ENCODE data around the gene NFIB. TPM values are rescaled to one million over a fixed set of nuclear protein-coding genes. Genes with fewer than 3 reads are reported as not detected.

NFIB gene
- total and polyA plus RNA-seq, 4 donors, result 10.8 to 278 (median 88.6) TPM

- Histone ChIP-seq H3K4me1 (ENCODE audit: control insufficient read depth in 1 of 2, insufficient read depth in 2 of 2, low read length in 2 of 2) (no peaks in the 10 kb centered on the region), H3K27ac (ENCODE audit: low read depth in 1 of 2, low read length in 2 of 2) (no peak overlapping the region), H3K36me3 (ENCODE audit: control insufficient read depth in 1 of 2, insufficient read depth in 2 of 2, low read length in 1 of 2) (no peaks in the 10 kb centered on the region), H3K27me3 (ENCODE audit: control insufficient read depth in 1 of 2, insufficient read depth in 2 of 2, low read length in 1 of 2) (no peaks in the 10 kb centered on the region), H3K9me3 (ENCODE audit: control insufficient read depth, low read length) (no peaks in the 10 kb centered on the region), H3K4me3 (ENCODE audit: low read length in 2 of 2) (no peak overlapping the region)
- WGBS, 2 donors, result 66 to 72% methylated on average over 4 of the region's 4 CpGs
- ATAC-seq (ENCODE audit: low FRiP score), result no peak
- intact Hi-C loops (cut with DNase I), result no loop called here
- no peak for DNase-seq
These were observed 247.1 kb downstream of the NFIB start for GRCh38 chr9:14066831-14067230.

DNA sequence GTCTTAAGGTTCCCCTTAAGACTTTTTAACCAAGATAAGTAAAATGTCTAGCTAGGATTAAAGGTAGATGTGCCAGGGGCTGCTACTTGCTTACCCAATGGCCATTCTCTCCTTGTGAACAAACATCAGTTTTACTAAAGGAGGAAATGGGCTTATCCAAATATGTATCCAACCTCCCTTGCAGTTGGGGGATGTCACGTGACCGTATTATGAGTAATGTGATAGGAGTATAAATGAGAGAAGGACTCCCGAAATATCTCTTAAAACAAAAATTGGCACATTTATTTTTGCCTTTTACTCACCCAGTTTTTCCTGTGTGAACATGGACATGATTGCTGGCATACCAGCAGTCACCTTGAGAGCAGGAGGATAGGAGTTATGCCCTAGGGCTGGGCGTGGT, 247.9 kb downstream of the NFIB start:
- 93 to 97% methylated on average over 4 of the region's 4 CpGs for WGBS, 2 donors
- Histone ChIP-seq H3K27ac (ENCODE audit: low read depth in 1 of 2, low read length in 2 of 2) (no peak overlapping the region), H3K4me3 (ENCODE audit: low read length in 2 of 2) (no peak overlapping the region), H3K36me3 (ENCODE audit: control insufficient read depth in 1 of 2, insufficient read depth in 2 of 2, low read length in 1 of 2) (no peaks in the 10 kb centered on the region), H3K27me3 (ENCODE audit: control insufficient read depth in 1 of 2, insufficient read depth in 2 of 2, low read length in 1 of 2) (no peaks in the 10 kb centered on the region), H3K4me1 (ENCODE audit: control insufficient read depth in 1 of 2, insufficient read depth in 2 of 2, low read length in 2 of 2) (no peaks in the 10 kb centered on the region), H3K9me3 (ENCODE audit: control insufficient read depth, low read length) (no peaks in the 10 kb centered on the region)
- intact Hi-C loops (cut with DNase I), result no loop called here
- ATAC-seq (ENCODE audit: low FRiP score) (no peak), DNase-seq (no peak)

DNA sequence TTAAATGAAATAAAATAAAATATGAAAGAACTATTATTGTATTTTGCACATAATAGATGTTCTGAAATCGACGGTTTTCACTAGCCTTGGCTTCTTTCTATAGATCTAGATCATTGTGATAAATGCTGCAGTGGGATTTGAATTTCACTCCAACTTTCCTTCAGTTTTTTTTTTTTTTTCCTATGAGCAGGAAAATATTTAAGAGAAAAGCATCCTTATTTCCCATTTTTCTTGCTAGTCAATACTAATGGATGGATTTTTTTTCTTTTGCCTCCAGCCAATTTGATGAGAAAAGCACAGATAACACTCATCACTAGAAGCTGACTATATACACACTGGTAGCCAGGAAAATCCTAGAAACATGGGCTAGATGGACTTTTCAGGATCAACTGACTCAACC, 249.0 kb downstream of the NFIB start:
- no peaks in the 10 kb centered on the region for H3K4me1 ChIP-seq (ENCODE audit: control insufficient read depth in 1 of 2, insufficient read depth in 2 of 2, low read length in 2 of 2)
- no peaks in the 10 kb centered on the region for H3K27me3 ChIP-seq (ENCODE audit: control insufficient read depth in 1 of 2, insufficient read depth in 2 of 2, low read length in 1 of 2)
- H3K36me3 ChIP-seq (ENCODE audit: control insufficient read depth in 1 of 2, insufficient read depth in 2 of 2, low read length in 1 of 2), result no peaks in the 10 kb centered on the region
- DNase-seq (no peak), ATAC-seq (ENCODE audit: low FRiP score) (no peak)
- intact Hi-C loops (cut with DNase I), result no loop called here
- no peak overlapping the region for H3K27ac ChIP-seq (ENCODE audit: low read depth in 1 of 2, low read length in 2 of 2)
- no peak overlapping the region for H3K4me3 ChIP-seq (ENCODE audit: low read length in 2 of 2)
- H3K9me3 ChIP-seq (ENCODE audit: control insufficient read depth, low read length), result no peaks in the 10 kb centered on the region
- 93 to 96% methylated on average over 2 of the region's 2 CpGs for WGBS, 2 donors

- Histone ChIP-seq H3K4me3 (ENCODE audit: low read length in 2 of 2) (no peak overlapping the region), H3K36me3 (ENCODE audit: control insufficient read depth in 1 of 2, insufficient read depth in 2 of 2, low read length in 1 of 2) (no peaks in the 10 kb centered on the region), H3K27me3 (ENCODE audit: control insufficient read depth in 1 of 2, insufficient read depth in 2 of 2, low read length in 1 of 2) (no peaks in the 10 kb centered on the region), H3K9me3 (ENCODE audit: control insufficient read depth, low read length) (no peaks in the 10 kb centered on the region), H3K4me1 (ENCODE audit: control insufficient read depth in 1 of 2, insufficient read depth in 2 of 2, low read length in 2 of 2) (no peaks in the 10 kb centered on the region), H3K27ac (ENCODE audit: low read depth in 1 of 2, low read length in 2 of 2) (no peak overlapping the region)
- 36 to 46% methylated on average over 1 of the region's 1 CpG for WGBS, 2 donors
- intact Hi-C loops (cut with DNase I), result no loop called here
- ATAC-seq (ENCODE audit: low FRiP score) (no peak), DNase-seq (no peak)
These were observed 250.2 kb downstream of the NFIB start for GRCh38 chr9:14063756-14064155.

DNA sequence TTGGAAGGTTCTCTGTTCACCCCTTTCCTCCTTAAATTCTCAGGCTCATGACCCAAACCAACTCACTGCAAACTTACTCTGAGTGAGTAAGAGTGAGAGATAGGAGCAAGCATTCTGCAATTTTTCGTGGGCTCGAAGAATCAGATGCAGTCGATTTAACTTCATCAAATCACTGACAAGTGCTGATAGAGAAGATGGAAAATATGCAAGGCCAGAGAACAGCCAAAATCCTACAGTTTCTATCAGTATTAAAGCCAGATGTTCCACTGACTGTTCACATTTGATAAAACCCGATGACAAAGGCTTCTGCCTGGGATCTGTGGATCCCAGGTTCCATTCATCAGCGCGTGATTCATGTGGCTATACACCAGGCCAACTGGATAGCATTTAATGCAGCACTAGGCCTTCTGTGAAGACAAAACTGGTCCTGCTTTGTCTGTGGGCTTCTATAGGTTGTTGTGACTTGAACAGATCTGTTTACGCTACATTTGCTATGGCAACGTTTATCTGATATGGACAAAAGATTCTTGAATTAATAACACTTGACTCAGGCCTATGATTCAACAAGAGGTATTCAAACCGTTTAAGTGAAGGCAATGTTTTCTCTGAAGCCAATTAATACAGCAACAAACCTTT, 251.2 kb downstream of the NFIB start:
- H3K4me1 ChIP-seq (ENCODE audit: control insufficient read depth in 1 of 2, insufficient read depth in 2 of 2, low read length in 2 of 2), result no peaks in the 10 kb centered on the region
- DNase-seq (no peak), ATAC-seq (ENCODE audit: low FRiP score) (peak; percentile 23)
- intact Hi-C loops (cut with DNase I), result no loop called here
- H3K36me3 ChIP-seq (ENCODE audit: control insufficient read depth in 1 of 2, insufficient read depth in 2 of 2, low read length in 1 of 2), result no peaks in the 10 kb centered on the region
- no peak overlapping the region for H3K4me3 ChIP-seq (ENCODE audit: low read length in 2 of 2)
- H3K27ac ChIP-seq (ENCODE audit: low read depth in 1 of 2, low read length in 2 of 2), result no peak overlapping the region
- no peaks in the 10 kb centered on the region for H3K9me3 ChIP-seq (ENCODE audit: control insufficient read depth, low read length)
- H3K27me3 ChIP-seq (ENCODE audit: control insufficient read depth in 1 of 2, insufficient read depth in 2 of 2, low read length in 1 of 2), result no peaks in the 10 kb centered on the region
- 58 to 67% methylated on average over 9 of the region's 9 CpGs for WGBS, 2 donors

GRCh38 chr9:14061936-14062585, 251.9 kb downstream of the NFIB start:
- H3K4me3 ChIP-seq (ENCODE audit: low read length in 2 of 2), result no peak overlapping the region
- intact Hi-C loops (cut with DNase I), result no loop called here
- ATAC-seq (ENCODE audit: low FRiP score), result no peak

DNA sequence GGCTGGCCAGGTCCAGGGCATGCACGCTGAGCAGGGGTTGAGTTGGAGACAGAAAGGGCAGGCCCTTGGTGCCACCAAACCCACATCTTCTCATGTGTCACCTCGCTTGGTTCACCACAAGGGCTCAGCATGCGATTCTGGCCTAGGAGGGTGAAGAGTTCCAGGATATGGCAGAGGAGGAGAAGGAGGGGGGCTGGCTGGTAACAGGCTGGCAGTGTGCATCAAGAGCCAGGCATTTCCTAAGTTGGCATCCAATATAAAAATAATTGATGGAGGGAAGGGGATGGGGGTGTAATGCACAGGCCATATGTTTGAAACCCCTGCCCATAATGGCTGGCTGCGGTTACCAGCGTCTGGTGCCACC, 255.6 kb downstream of the NFIB start:
- Histone ChIP-seq H3K4me1 (ENCODE audit: control insufficient read depth in 1 of 2, insufficient read depth in 2 of 2, low read length in 2 of 2) (no peaks in the 10 kb centered on the region), H3K4me3 (ENCODE audit: low read length in 2 of 2) (no peak overlapping the region), H3K9me3 (ENCODE audit: control insufficient read depth, low read length) (no peaks in the 10 kb centered on the region), H3K27ac (ENCODE audit: low read depth in 1 of 2, low read length in 2 of 2) (no peak overlapping the region), H3K36me3 (ENCODE audit: control insufficient read depth in 1 of 2, insufficient read depth in 2 of 2, low read length in 1 of 2) (no peaks in the 10 kb centered on the region), H3K27me3 (ENCODE audit: control insufficient read depth in 1 of 2, insufficient read depth in 2 of 2, low read length in 1 of 2) (no peaks in the 10 kb centered on the region)
- ATAC-seq (ENCODE audit: low FRiP score) (no peak), DNase-seq (no peak)
- WGBS, 2 donors, result 89 to 98% methylated on average over 5 of the region's 5 CpGs
- intact Hi-C loops (cut with DNase I), result no loop called here

More at GRCh38 chr9:14061936-14062585, 251.9 kb downstream of the NFIB start:
- H3K9me3 ChIP-seq (ENCODE audit: control insufficient read depth, low read length), result no peaks in the 10 kb centered on the region
- DNase-seq, result no peak
- WGBS, 2 donors, result 91 to 94% methylated on average over 15 of the region's 15 CpGs
- no peak overlapping the region for H3K27ac ChIP-seq (ENCODE audit: low read depth in 1 of 2, low read length in 2 of 2)
- H3K27me3 ChIP-seq (ENCODE audit: control insufficient read depth in 1 of 2, insufficient read depth in 2 of 2, low read length in 1 of 2), result no peaks in the 10 kb centered on the region
- no peaks in the 10 kb centered on the region for H3K36me3 ChIP-seq (ENCODE audit: control insufficient read depth in 1 of 2, insufficient read depth in 2 of 2, low read length in 1 of 2)
- H3K4me1 ChIP-seq (ENCODE audit: control insufficient read depth in 1 of 2, insufficient read depth in 2 of 2, low read length in 2 of 2), result no peaks in the 10 kb centered on the region

DNA sequence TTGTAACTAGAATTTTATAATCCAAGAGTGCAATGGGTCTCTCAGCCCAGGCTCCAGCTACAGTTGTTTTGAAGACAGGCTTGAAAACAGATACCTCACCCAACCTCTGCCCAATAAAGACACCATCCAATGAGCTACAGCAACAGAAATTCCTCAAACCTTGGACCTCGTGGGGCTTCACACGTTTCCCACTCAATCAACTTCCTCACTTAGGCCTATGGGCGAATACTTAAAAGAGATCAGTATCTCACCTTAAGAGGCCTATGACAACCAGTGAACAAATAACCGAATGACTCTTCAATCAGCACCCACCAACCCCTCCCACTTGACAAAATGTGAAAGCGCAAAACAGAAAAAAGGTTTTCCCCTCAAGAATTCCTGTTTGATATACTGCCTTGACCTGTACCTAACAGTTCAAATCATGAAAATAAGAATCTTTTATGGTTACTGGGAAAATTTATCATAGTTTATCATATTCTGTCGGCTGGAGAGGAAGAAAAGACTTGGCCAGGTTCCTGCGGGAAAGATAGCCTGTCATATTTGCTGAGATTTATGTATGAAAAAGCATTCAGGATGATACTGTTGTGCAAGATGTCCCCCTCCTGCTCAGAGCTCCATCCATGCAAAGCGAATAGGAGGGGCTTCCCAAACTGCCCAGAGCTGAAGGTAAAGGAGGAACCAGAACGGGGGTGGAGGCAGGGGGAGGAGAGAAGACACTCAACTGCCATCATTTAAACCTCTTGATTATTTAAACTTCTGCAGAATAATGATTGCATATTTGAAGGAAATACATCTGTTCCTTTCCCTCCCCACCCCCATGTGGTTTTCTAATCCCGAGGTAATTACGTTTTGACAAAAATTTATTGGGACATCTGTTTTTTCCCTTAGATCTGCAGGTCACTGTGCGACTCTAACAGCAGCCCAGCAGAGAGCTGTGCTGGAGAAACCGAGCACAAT, 256.3 kb downstream of the NFIB start:
- Histone ChIP-seq H3K36me3 (ENCODE audit: control insufficient read depth in 1 of 2, insufficient read depth in 2 of 2, low read length in 1 of 2) (no peaks in the 10 kb centered on the region), H3K4me3 (ENCODE audit: low read length in 2 of 2) (no peak overlapping the region), H3K27ac (ENCODE audit: low read depth in 1 of 2, low read length in 2 of 2) (no peak overlapping the region), H3K9me3 (ENCODE audit: control insufficient read depth, low read length) (no peaks in the 10 kb centered on the region), H3K27me3 (ENCODE audit: control insufficient read depth in 1 of 2, insufficient read depth in 2 of 2, low read length in 1 of 2) (no peaks in the 10 kb centered on the region), H3K4me1 (ENCODE audit: control insufficient read depth in 1 of 2, insufficient read depth in 2 of 2, low read length in 2 of 2) (no peaks in the 10 kb centered on the region)
- no peak for DNase-seq
- intact Hi-C loops (cut with DNase I), result no loop called here
- ATAC-seq (ENCODE audit: low FRiP score), result no peak
- WGBS, 2 donors, result 85 to 91% methylated on average over 13 of the region's 13 CpGs

Measured in aorta (tissue), 5 donors.